ENCODE measurements around the gene AGBL3. TPM values are rescaled to one million over a fixed set of nuclear protein-coding genes. Genes with fewer than 3 reads are reported as not detected.
"Not testable (repeated sequence)": the region's sequence is repeated elsewhere in the genome, so short reads cannot be mapped to it uniquely, and the experiment has no call there.

The AGBL3 gene
- polyA plus RNA-seq, 2 of the 4 experiments (the other 2 are of a cell fraction) = 2.2 to 4.3 TPM

DNA sequence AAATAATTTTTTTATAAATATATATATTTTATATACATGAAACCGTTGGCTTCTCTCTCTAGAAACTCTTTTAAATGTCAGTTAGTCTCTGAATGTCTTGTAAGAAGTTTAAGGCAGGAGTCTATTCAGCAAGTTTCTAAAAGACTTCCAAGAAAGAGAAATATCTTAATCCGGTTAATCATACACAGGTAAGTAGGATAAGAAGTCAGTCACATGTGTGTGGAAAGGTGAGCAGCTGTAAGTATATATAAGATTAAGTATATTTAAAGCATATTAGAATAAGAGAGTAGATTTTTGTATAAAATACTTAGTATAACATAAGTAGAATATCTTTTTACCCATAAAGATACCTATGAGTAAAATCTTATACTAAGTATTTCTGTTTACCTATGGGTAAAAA, 48.9 kb downstream of the AGBL3 start:
- no peak for ATAC-seq
- H3K27ac ChIP-seq = no peak overlapping the region
- POLR2A ChIA-PET = no interaction called here
- CTCF ChIA-PET = interaction anchor here (0.6 kb wide), 1 partner anchor 14 kb away, joined by 5 read pairs; no protein-coding TSS in a partner anchor
- no peaks in the 10 kb centered on the region for H3K4me1 ChIP-seq
- H3K4me3 ChIP-seq = no peak overlapping the region
- whole genome bisulfite sequencing (ENCODE audit: missing lambda C conversion rate) = 46% methylated on average over 2 of the region's 2 CpGs
- no peak for DNase-seq (ENCODE audit: low read depth in 1 of 2, low spot score in 1 of 2)
- no peak overlapping the region for H3K4me2 ChIP-seq
- no peak for FAIRE-seq
- TF ChIP-seq ZNF302 (CRISPR knock-in tag; IDR thresholded peaks at IDR 0.05) = no peak
- no peak for TF ChIP-seq EHMT2 (IDR thresholded peaks at IDR 0.05; ENCODE audit: low read depth)
- TF ChIP-seq RAD21 (conservative IDR thresholded peaks at IDR 0.05 in 1 of 2, IDR thresholded peaks at IDR 0.05 in 1 of 2) = no peak
- no peak for TF ChIP-seq TP53 (CRISPR knock-in tag; IDR thresholded peaks at IDR 0.05)
- TF ChIP-seq RARB (CRISPR knock-in tag; IDR thresholded peaks at IDR 0.05) = no peak
- no peak for TF ChIP-seq CBX8 (IDR thresholded peaks at IDR 0.05)
- no peak for TF ChIP-seq RCOR1 (IDR thresholded peaks at IDR 0.05; ENCODE audit: low read depth, low read length)
- TF ChIP-seq KDM5A (IDR thresholded peaks at IDR 0.05) = no peak
- TF ChIP-seq HMGXB4 (CRISPR knock-in tag; IDR thresholded peaks at IDR 0.05; ENCODE audit: borderline replicate concordance) = no peak
- TF ChIP-seq HOXB13 (CRISPR knock-in tag; IDR thresholded peaks at IDR 0.05; ENCODE audit: low read depth) = no peak
- TF ChIP-seq NFE2L2 (conservative IDR thresholded peaks at IDR 0.05; ENCODE audit: low read length) = no peak
- TF ChIP-seq TFCP2L1 (CRISPR knock-in tag; IDR thresholded peaks at IDR 0.05) = no peak
- no peak for TF ChIP-seq EHF (CRISPR knock-in tag; IDR thresholded peaks at IDR 0.05)
- TF ChIP-seq JUNB (IDR thresholded peaks at IDR 0.05) = no peak
- TF ChIP-seq CHD4 (IDR thresholded peaks at IDR 0.05; ENCODE audit: borderline replicate concordance) = no peak
- H3K9me3 ChIP-seq = no peaks in the 10 kb centered on the region

GRCh38 chr7:135067017-135067416, 80.7 kb downstream of the AGBL3 start:
- H3K4me3 ChIP-seq; DNase-seq (ENCODE audit: low read depth in 1 of 2, low spot score in 1 of 2); H3K4me2 ChIP-seq; H3K27ac ChIP-seq; FAIRE-seq; CTCF ChIA-PET; ATAC-seq; H3K4me1 ChIP-seq; POLR2A ChIA-PET: not testable (repeated sequence)
- peaks cover 12% of the 10 kb centered on the region; the same call in 2 of the 3 replicates for H3K9me3 ChIP-seq
- WGBS (ENCODE audit: missing lambda C conversion rate) = 45% methylated on average over 7 of the region's 12 CpGs

- no peaks in the 10 kb centered on the region for H3K9me3 ChIP-seq
- WGBS (ENCODE audit: missing lambda C conversion rate) = 80% methylated on average over 1 of the region's 1 CpG
- TF ChIP-seq CHD4 (IDR thresholded peaks at IDR 0.05; ENCODE audit: borderline replicate concordance) = no peak
- TF ChIP-seq ELK1 (IDR thresholded peaks at IDR 0.05; ENCODE audit: low read depth, low read length) = no peak
- no peak for TF ChIP-seq CEBPB (IDR thresholded peaks at IDR 0.05)
- TF ChIP-seq CBX8 (IDR thresholded peaks at IDR 0.05) = no peak
- no peak for TF ChIP-seq RFX5 (IDR thresholded peaks at IDR 0.05)
- no peak for TF ChIP-seq JUNB (IDR thresholded peaks at IDR 0.05)
- no peak for TF ChIP-seq KDM1A (IDR thresholded peaks at IDR 0.05; ENCODE audit: low read depth)
- H3K4me1 ChIP-seq = no peaks in the 10 kb centered on the region
- DNase-seq (ENCODE audit: low read depth in 1 of 2, low spot score in 1 of 2) = no peak
- FAIRE-seq = peak; percentile 23
- H3K4me2 ChIP-seq = no peak overlapping the region
- POLR2A ChIA-PET = no interaction called here
- CTCF ChIA-PET = no interaction called here
- ATAC-seq = no peak
- H3K4me3 ChIP-seq = no peak overlapping the region
- no peak overlapping the region for H3K27ac ChIP-seq
These were observed 87.8 kb downstream of the AGBL3 start for GRCh38 chr7:135074096-135074495.

GRCh38 chr7:135074531-135074930, 88.2 kb downstream of the AGBL3 start:
- FAIRE-seq (no peak), ATAC-seq (no peak), DNase-seq (ENCODE audit: low read depth in 1 of 2, low spot score in 1 of 2) (no peak)
- POLR2A ChIA-PET = no interaction called here
- 7% methylated on average over 1 of the region's 1 CpG for WGBS (ENCODE audit: missing lambda C conversion rate)
- Histone ChIP-seq H3K4me2 (no peak overlapping the region), H3K4me1 (no peaks in the 10 kb centered on the region), H3K9me3 (no peaks in the 10 kb centered on the region), H3K27ac (no peak overlapping the region), H3K4me3 (no peak overlapping the region)
- CTCF ChIA-PET = no interaction called here
- TF ChIP-seq FOXS1 (CRISPR knock-in tag; IDR thresholded peaks at IDR 0.05) (no peak), MYC (IDR thresholded peaks at IDR 0.05; ENCODE audit: borderline replicate concordance, low read length) (no peak), HMGXB4 (CRISPR knock-in tag; IDR thresholded peaks at IDR 0.05; ENCODE audit: borderline replicate concordance) (no peak), HOXB13 (CRISPR knock-in tag; IDR thresholded peaks at IDR 0.05; ENCODE audit: low read depth) (no peak), HOXB5 (CRISPR knock-in tag; IDR thresholded peaks at IDR 0.05) (no peak), HEYL (CRISPR knock-in tag; IDR thresholded peaks at IDR 0.05) (no peak), SMC3 (IDR thresholded peaks at IDR 0.05) (no peak), CBX8 (IDR thresholded peaks at IDR 0.05) (no peak), SREBF2 (IDR thresholded peaks at IDR 0.05) (no peak), ZNF302 (CRISPR knock-in tag; IDR thresholded peaks at IDR 0.05) (no peak)
- TF ChIP-seq, protein P1, sequence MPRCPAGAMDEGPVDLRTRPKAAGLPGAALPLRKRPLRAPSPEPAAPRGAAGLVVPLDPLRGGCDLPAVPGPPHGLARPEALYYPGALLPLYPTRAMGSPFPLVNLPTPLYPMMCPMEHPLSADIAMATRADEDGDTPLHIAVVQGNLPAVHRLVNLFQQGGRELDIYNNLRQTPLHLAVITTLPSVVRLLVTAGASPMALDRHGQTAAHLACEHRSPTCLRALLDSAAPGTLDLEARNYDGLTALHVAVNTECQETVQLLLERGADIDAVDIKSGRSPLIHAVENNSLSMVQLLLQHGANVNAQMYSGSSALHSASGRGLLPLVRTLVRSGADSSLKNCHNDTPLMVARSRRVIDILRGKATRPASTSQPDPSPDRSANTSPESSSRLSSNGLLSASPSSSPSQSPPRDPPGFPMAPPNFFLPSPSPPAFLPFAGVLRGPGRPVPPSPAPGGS (IDR thresholded peaks at IDR 0.05) = no peak
